Esophagus muscularis mucosa (tissue), 4 donors: ENCODE results near the gene LRMDA. TPM values are rescaled to one million over a fixed set of nuclear protein-coding genes. Genes with fewer than 3 reads are reported as not detected.

Experiments used
- DNase-seq: peaks from one replicate; pipeline ENCODE4 v3.0.0-alpha.2; 2017; ENCODE audit errors: extremely low spot score
- H3K27ac ChIP-seq, 4 donors: fragments of 200-600 bp; sonication (generic); replicated peaks in 1 of 4; 1 replicate in 3 of 4; 2 replicates in 1 of 4; pipeline ENCODE4 v1.5.1; 2016 to 2019; ENCODE audit warnings: mild to moderate bottlenecking in 1 of 4
- H3K27me3 ChIP-seq, 4 donors: fragments of 200-600 bp; sonication (generic); one replicate each; pipeline versions ENCODE4 v1.5.1 to v1.6.0; 2016 to 2019
- H3K36me3 ChIP-seq, 4 donors: fragments of 200-600 bp; sonication (generic); one replicate each; pipeline ENCODE4 v1.5.1; 2016 to 2019
- H3K4me1 ChIP-seq, 4 donors: fragments of 200-600 bp; sonication (generic); one replicate each; pipeline ENCODE4 v1.5.1; 2016 to 2019
- H3K4me3 ChIP-seq, 4 donors: fragments of 200-600 bp; sonication (generic); 1 replicate in 2 of 4; 2 replicates in 2 of 4; pipeline ENCODE4 v1.5.1; 2016 to 2019; ENCODE audit warnings: mild to moderate bottlenecking in 4 of 4, moderate library complexity in 1 of 4
- H3K9me3 ChIP-seq, 4 donors: fragments of 200-600 bp; sonication (generic); 1 replicate in 3 of 4; 2 replicates in 1 of 4; pipeline ENCODE4 v1.5.1; 2016 to 2019
- EP300 ChIP-seq: sonication (generic); formaldehyde crosslinking; IDR thresholded peaks from one replicate; pipeline ENCODE4 v1.6.1; 2017; ENCODE audit warnings: antibody characterized with exemption
- POLR2A ChIP-seq: fragments of 450-650 bp; IDR thresholded peaks from one replicate; pipeline ENCODE4 v1.6.1; 2017; ENCODE audit warnings: antibody characterized with exemption, moderate library complexity, mild to moderate bottlenecking, low read depth
- POLR2AphosphoS5 ChIP-seq, 2 donors: sonication (generic); formaldehyde crosslinking; IDR thresholded peaks; one replicate each; pipeline ENCODE4 v1.6.1; 2017; ENCODE audit warnings: antibody characterized with exemption in 2 of 2
- WGBS: methylation state at CpG from one replicate; pipeline ENCODE4 v1.1.5; 2018; 5-methylcytosine and 5-hydroxymethylcytosine counted together
- intact Hi-C: fragments of 100-400 bp; cut with DNase I; formaldehyde crosslinking; loops from one replicate; pipeline ENCODE4 v1.15.1; 2023
- total RNA-seq, 4 donors: library from RNA; depleted of rRNA; stranded (reverse); fragments of >200 nt; gene quantifications; one replicate each; pipeline versions ENCODE4 v1.1.0 to v1.2.1, GENCODE V29; 2016
- TF ChIP-seq, protein P1 (sequence below), 3 experiments: fragments of 200-600 bp in 2 of 3; fragments of 450-650 bp in 1 of 3; sonication (generic) in 2 of 3; IDR thresholded peaks; one replicate each; pipeline ENCODE4 v1.5.1; 2017 to 2019; ENCODE audit warnings: antibody characterized with exemption in 3 of 3, mild to moderate bottlenecking in 2 of 3, moderate library complexity in 1 of 3

Gene LRMDA
- total RNA-seq, 4 donors from 2014 or later, result 14.3 to 34.9 (median 26.5) TPM

DNA sequence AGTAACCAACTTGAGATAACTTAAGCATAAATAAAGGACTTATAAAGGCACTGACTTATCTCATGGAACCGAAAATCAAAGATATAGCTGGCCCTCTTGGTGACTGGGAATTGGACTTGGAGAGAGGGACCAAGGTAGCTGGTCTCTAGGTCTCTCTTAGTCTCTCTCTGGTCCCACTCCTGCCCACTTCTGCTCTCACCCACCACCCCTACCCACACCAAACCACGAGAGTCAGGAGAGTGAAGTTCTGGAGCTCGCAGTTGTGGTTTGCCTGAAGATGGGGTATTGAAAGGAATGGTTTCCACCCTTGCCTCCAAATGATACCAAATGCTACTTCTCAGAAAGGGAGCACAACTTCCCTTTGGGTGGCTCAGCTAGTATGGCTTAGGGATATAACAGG is 216.3 kb downstream of the LRMDA start:
- WGBS, result 93% methylated on average over 3 of the region's 3 CpGs

DNA sequence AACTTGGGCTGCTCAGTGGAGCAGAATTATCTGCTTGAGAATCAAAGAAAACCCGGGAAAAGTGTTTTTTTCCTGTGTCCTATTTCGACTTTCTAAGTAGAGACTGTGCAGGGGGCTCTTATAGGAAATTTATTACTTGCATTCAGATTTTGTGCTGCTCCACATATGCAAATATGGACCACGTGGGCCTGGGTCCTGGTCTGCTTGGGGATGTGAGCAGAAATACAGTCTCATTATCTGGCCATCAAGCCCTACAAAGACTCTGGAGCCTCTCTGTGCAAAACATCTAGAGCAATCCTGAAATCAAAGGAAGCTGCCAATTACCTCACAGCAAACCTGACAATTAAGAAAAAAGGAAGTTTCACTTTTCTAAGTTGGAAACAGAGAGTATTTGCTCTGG is 216.9 kb downstream of the LRMDA start:
- no peak overlapping the region for H3K4me3 ChIP-seq
- H3K27me3 ChIP-seq, result no peaks in the 10 kb centered on the region
- H3K36me3 ChIP-seq, result no peaks in the 10 kb centered on the region
- no peak for DNase-seq
- H3K27ac ChIP-seq, result no peak overlapping the region
- peaks cover 0 to 53% (median 43%) of the 10 kb centered on the region in 4 donors for H3K4me1 ChIP-seq
- intact Hi-C loops, result no loop called here
- TF ChIP-seq, protein P1, sequence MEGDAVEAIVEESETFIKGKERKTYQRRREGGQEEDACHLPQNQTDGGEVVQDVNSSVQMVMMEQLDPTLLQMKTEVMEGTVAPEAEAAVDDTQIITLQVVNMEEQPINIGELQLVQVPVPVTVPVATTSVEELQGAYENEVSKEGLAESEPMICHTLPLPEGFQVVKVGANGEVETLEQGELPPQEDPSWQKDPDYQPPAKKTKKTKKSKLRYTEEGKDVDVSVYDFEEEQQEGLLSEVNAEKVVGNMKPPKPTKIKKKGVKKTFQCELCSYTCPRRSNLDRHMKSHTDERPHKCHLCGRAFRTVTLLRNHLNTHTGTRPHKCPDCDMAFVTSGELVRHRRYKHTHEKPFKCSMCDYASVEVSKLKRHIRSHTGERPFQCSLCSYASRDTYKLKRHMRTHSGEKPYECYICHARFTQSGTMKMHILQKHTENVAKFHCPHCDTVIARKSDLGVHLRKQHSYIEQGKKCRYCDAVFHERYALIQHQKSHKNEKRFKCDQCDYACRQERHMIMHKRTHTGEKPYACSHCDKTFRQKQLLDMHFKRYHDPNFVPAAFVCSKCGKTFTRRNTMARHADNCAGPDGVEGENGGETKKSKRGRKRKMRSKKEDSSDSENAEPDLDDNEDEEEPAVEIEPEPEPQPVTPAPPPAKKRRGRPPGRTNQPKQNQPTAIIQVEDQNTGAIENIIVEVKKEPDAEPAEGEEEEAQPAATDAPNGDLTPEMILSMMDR (IDR thresholded peaks at IDR 0.05), result no peak
- TF ChIP-seq EP300 (no peak), POLR2AphosphoS5 (IDR thresholded peaks at IDR 0.05) (no peak), POLR2A (no peak)
- H3K9me3 ChIP-seq, result no peaks in the 10 kb centered on the region
- 86% methylated on average over 3 of the region's 3 CpGs for WGBS

More for the DNA sequence above, 216.3 kb downstream of the LRMDA start:
- DNase-seq, result peak; percentile 79
- Histone ChIP-seq H3K36me3 (no peaks in the 10 kb centered on the region), H3K4me3 (no peak overlapping the region), H3K4me1 (peaks cover 0 to 46% (median 40%) of the 10 kb centered on the region in 4 donors), H3K27ac (peak overlapping the region in 1 of 4 donors; percentile 59), H3K27me3 (no peaks in the 10 kb centered on the region), H3K9me3 (no peaks in the 10 kb centered on the region)
- TF ChIP-seq EP300 (no peak), POLR2A (no peak), POLR2AphosphoS5 (IDR thresholded peaks at IDR 0.05) (no peak)
- TF ChIP-seq, protein P1 (IDR thresholded peaks at IDR 0.05), result no peak
- intact Hi-C loops, result no loop called here

DNA sequence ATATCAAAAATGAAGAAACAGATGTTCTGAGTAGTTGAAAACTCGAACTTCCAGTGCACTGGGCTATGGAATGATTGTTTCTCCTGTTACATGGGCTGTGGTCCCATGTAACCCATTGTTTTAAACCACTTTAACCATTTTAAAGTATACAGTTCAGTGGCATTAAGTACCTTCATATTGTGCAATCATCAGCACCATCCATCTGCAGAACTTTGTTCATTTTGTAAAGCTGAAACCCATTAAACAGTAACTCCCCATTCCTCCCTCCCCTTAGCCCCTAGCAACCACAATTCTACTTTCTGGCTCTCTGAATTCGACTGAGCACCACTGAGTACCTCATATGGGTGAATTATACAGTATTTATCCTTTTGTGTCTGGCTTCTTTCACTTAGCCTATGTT is 217.4 kb downstream of the LRMDA start:
- Histone ChIP-seq H3K4me3 (no peak overlapping the region), H3K4me1 (peaks cover 0 to 56% (median 48%) of the 10 kb centered on the region in 4 donors), H3K27ac (no peak overlapping the region), H3K36me3 (no peaks in the 10 kb centered on the region), H3K9me3 (no peaks in the 10 kb centered on the region), H3K27me3 (no peaks in the 10 kb centered on the region)
- DNase-seq, result no peak
- intact Hi-C loops, result no loop called here
- TF ChIP-seq POLR2A (no peak), EP300 (no peak), POLR2AphosphoS5 (IDR thresholded peaks at IDR 0.05) (no peak)
- TF ChIP-seq, protein P1 (IDR thresholded peaks at IDR 0.05), result no peak
- 77% methylated on average over 2 of the region's 2 CpGs for WGBS

DNA sequence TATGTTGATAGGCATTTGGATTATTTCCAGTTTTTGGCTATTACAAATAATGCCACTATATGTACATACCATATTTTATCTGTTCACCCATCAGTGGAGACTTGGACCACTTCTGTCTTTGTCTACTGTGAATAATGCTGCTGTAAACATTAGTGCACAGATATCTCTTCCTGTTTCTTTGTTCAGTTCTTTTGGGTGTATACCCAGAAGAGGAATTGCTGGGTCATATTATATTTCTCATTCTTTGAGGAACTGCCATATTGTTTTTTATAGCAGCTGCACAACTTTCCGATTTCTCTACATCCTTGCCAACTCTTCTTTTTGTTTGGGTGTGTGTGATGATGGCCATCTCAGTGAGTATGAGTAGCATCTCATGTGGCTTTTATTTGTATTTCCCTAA is 218.0 kb downstream of the LRMDA start:
- Histone ChIP-seq H3K4me1 (peaks cover 0 to 63% (median 54%) of the 10 kb centered on the region in 4 donors), H3K36me3 (no peaks in the 10 kb centered on the region), H3K9me3 (no peaks in the 10 kb centered on the region), H3K4me3 (no peak overlapping the region), H3K27ac (no peak overlapping the region), H3K27me3 (no peaks in the 10 kb centered on the region)
- intact Hi-C loops, result no loop called here
- DNase-seq, result no peak
- no peak for TF ChIP-seq EP300
- TF ChIP-seq, protein P1 (IDR thresholded peaks at IDR 0.05), result no peak
- TF ChIP-seq POLR2A, result no peak
- TF ChIP-seq POLR2AphosphoS5 (IDR thresholded peaks at IDR 0.05), result no peak
- WGBS, result 72% methylated on average over 1 of the region's 1 CpG

DNA sequence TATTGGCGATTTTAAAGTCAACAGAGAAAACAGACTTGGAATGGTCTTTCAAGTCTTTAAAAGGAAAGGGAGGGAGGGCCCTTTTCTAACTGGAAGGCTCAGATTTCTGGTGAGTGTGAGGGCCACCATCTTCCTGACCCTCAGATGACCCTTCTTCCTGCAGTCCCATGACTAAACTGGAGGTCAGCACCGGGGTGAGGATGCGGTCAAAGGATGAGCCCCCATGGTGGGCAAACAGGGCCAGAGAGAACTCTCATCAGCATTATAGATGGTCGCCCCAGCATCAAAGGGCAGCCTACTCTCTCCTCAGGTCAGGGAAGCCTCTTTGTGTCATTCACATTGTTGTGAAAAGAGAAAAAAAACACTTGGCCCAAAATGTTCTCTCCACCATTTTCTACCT is 219.2 kb downstream of the LRMDA start:
- Histone ChIP-seq H3K4me1 (peaks cover 6 to 74% (median 66%) of the 10 kb centered on the region in 4 donors), H3K27ac (no peak overlapping the region), H3K27me3 (no peaks in the 10 kb centered on the region), H3K9me3 (no peaks in the 10 kb centered on the region), H3K4me3 (no peak overlapping the region), H3K36me3 (no peaks in the 10 kb centered on the region)
- no peak for TF ChIP-seq POLR2AphosphoS5 (IDR thresholded peaks at IDR 0.05)
- TF ChIP-seq EP300, result no peak
- no peak for TF ChIP-seq POLR2A
- TF ChIP-seq, protein P1 (IDR thresholded peaks at IDR 0.05), result no peak
- DNase-seq, result peak; percentile 50
- 87% methylated on average over 4 of the region's 4 CpGs for WGBS
- intact Hi-C loops, result loop anchor here (10.0 kb wide), 1 partner anchor 356 kb away; no protein-coding TSS in a partner anchor
